Endodermal cell (in vitro differentiated cells): ENCODE data around the gene EYS. TPM values are rescaled to one million over a fixed set of nuclear protein-coding genes. Genes with fewer than 3 reads are reported as not detected.

Experiments used
- DNase-seq: peaks from one replicate; pipeline ENCODE4 v3.0.0-alpha.2; 2017
- H3K27ac ChIP-seq: 2 replicates; pipeline ENCODE4 v1.5.1; 2013; ENCODE audit warnings: mild to moderate bottlenecking, low read depth, low read length, moderate library complexity
- H3K27me3 ChIP-seq: 2 replicates; pipeline ENCODE4 v1.6.1; 2013; ENCODE audit warnings: mild to moderate bottlenecking, low read length, moderate library complexity; ENCODE audit not compliant: insufficient read depth, control insufficient read depth, poor library complexity, severe bottlenecking
- H3K36me3 ChIP-seq: 2 replicates; pipeline ENCODE4 v1.7.0; 2013; ENCODE audit warnings: mild to moderate bottlenecking, low read length, moderate library complexity; ENCODE audit not compliant: control insufficient read depth, insufficient read depth
- H3K4me1 ChIP-seq: one replicate; pipeline ENCODE4 v1.7.0; 2013; ENCODE audit warnings: low read length; ENCODE audit not compliant: control insufficient read depth, insufficient read depth
- H3K4me3 ChIP-seq: 2 replicates; pipeline ENCODE4 v1.5.1; 2013; ENCODE audit warnings: mild to moderate bottlenecking, low read length, moderate library complexity
- H3K9ac ChIP-seq: 2 replicates; pipeline ENCODE4 v1.6.1; 2013; ENCODE audit warnings: mild to moderate bottlenecking, low read length, moderate library complexity; ENCODE audit not compliant: poor library complexity, severe bottlenecking; ENCODE audit errors: extremely low read depth
- H3K9me3 ChIP-seq: 2 replicates; pipeline ENCODE4 v1.6.1; 2013; ENCODE audit warnings: mild to moderate bottlenecking, low read length, moderate library complexity; ENCODE audit not compliant: control insufficient read depth
- H3K27ac Mint-ChIP-seq: 2 replicates; pipeline ENCODE4 v1.8.0; 2020; ENCODE audit warnings: mixed read lengths
- H3K27me3 Mint-ChIP-seq: 2 replicates; pipeline ENCODE4 v1.8.0; 2021; ENCODE audit warnings: mild to moderate bottlenecking, mixed read lengths; ENCODE audit not compliant: insufficient read depth
- H3K36me3 Mint-ChIP-seq: 2 replicates; pipeline ENCODE4 v1.8.0; 2020; ENCODE audit warnings: low read depth, mixed read lengths
- H3K4me1 Mint-ChIP-seq: 2 replicates; pipeline ENCODE4 v1.8.0; 2020; ENCODE audit warnings: mixed read lengths
- H3K4me3 Mint-ChIP-seq: 2 replicates; pipeline ENCODE4 v1.8.0; 2020; ENCODE audit warnings: mild to moderate bottlenecking, moderate library complexity, mixed read lengths
- H3K9me3 Mint-ChIP-seq: 2 replicates; pipeline ENCODE4 v1.8.0; 2020; ENCODE audit warnings: mild to moderate bottlenecking, mixed read lengths
- CTCF ChIP-seq: fragments of 200-600 bp; sonication (generic); conservative IDR thresholded peaks from 2 replicates; pipeline ENCODE4 v1.5.0; 2021; ENCODE audit warnings: antibody characterized with exemption, mild to moderate bottlenecking
- WGBS, 2 experiments: methylation state at CpG; one replicate each; pipeline versions ENCODE4 v1.1.5 to v1.1.7; 2013; ENCODE audit warnings: missing lambda C conversion rate in 2 of 2, mixed read lengths in 1 of 2; ENCODE audit not compliant: insufficient coverage in 1 of 2, insufficient read length in 1 of 2; 5-methylcytosine and 5-hydroxymethylcytosine counted together
- total RNA-seq, 2 donors: library from RNA; stranded (reverse); fragmentation: NEBNext Ultra II Directional in 1 of 2; extraction: Animal tissue kit (Norgen Biotek cat#: 25700) in 1 of 2; gene quantifications; 2 replicates in 1 of 2; 3 replicates in 1 of 2; pipeline ENCODE4 v1.2.1, GENCODE V29; 2021

The EYS gene
- total RNA-seq, 2 donors from 2014 or later = 0.31 to 0.70 TPM

GRCh38 chr6:64409948-64410347, 1297.1 kb downstream of the EYS start:
- H3K4me3 Mint-ChIP-seq = no peak overlapping the region

GRCh38 chr6:64404396-64404795, 1302.6 kb downstream of the EYS start:
- H3K27me3 ChIP-seq = no peaks in the 10 kb centered on the region
- no peak overlapping the region for H3K27ac ChIP-seq
- Mint-ChIP-seq H3K36me3 (no peaks in the 10 kb centered on the region), H3K4me1 (no peaks in the 10 kb centered on the region), H3K27me3 (no peaks in the 10 kb centered on the region), H3K4me3 (no peak overlapping the region), H3K9me3 (no peaks in the 10 kb centered on the region), H3K27ac (no peak overlapping the region)
- no peak overlapping the region for H3K9ac ChIP-seq
- H3K9me3 ChIP-seq = no peaks in the 10 kb centered on the region
- no peaks in the 10 kb centered on the region for H3K4me1 ChIP-seq
- no peak for DNase-seq
- TF ChIP-seq CTCF = no peak
- H3K36me3 ChIP-seq = no peaks in the 10 kb centered on the region
- WGBS, 2 experiments = 69 to 78% methylated on average over 2 of the region's 5 CpGs
- no peak overlapping the region for H3K4me3 ChIP-seq

More at GRCh38 chr6:64409948-64410347, 1297.1 kb downstream of the EYS start:
- H3K4me3 ChIP-seq = no peak overlapping the region
- no peak overlapping the region for H3K27ac Mint-ChIP-seq
- H3K27me3 ChIP-seq = no peaks in the 10 kb centered on the region
- H3K9me3 ChIP-seq = no peaks in the 10 kb centered on the region
- H3K27ac ChIP-seq = no peak overlapping the region
- no peak for DNase-seq
- TF ChIP-seq CTCF = no peak
- peaks cover 2% of the 10 kb centered on the region for H3K9me3 Mint-ChIP-seq
- H3K4me1 Mint-ChIP-seq = no peaks in the 10 kb centered on the region
- H3K36me3 Mint-ChIP-seq = no peaks in the 10 kb centered on the region
- 60 to 75% methylated on average over 1 of the region's 1 CpG for WGBS, 2 experiments
- no peak overlapping the region for H3K9ac ChIP-seq
- H3K36me3 ChIP-seq = no peaks in the 10 kb centered on the region
- H3K27me3 Mint-ChIP-seq = no peaks in the 10 kb centered on the region
- no peaks in the 10 kb centered on the region for H3K4me1 ChIP-seq

- WGBS, 2 experiments = 0 to 45% methylated on average over 1 to 2 of the region's 2 CpGs
- Mint-ChIP-seq H3K4me3 (no peak overlapping the region), H3K27ac (no peak overlapping the region), H3K9me3 (no peaks in the 10 kb centered on the region), H3K36me3 (no peaks in the 10 kb centered on the region), H3K4me1 (no peaks in the 10 kb centered on the region), H3K27me3 (no peaks in the 10 kb centered on the region)
- Histone ChIP-seq H3K4me1 (no peaks in the 10 kb centered on the region), H3K27me3 (peaks cover 26% of the 10 kb centered on the region), H3K9me3 (no peaks in the 10 kb centered on the region), H3K36me3 (no peaks in the 10 kb centered on the region), H3K27ac (no peak overlapping the region), H3K9ac (no peak overlapping the region), H3K4me3 (no peak overlapping the region)
- no peak for TF ChIP-seq CTCF
- no peak for DNase-seq
These were observed 1323.7 kb downstream of the EYS start for GRCh38 chr6:64383277-64383676.
